PFSK-1 (cell line): ENCODE results near the gene TRIM44.

Source experiments
- FOXP2 ChIP-seq: optimal IDR thresholded peaks from 2 replicates; pipeline ENCODE3; 2011; ENCODE audit warnings: borderline replicate concordance, control low read depth, inconsistent platforms; ENCODE audit not compliant: insufficient read depth; ENCODE audit errors: extremely low read length, extremely low read depth
- POLR2AphosphoS5 ChIP-seq: IDR thresholded peaks from 2 replicates; pipeline ENCODE4 v1.6.1; 2012; ENCODE audit warnings: low read depth, mild to moderate bottlenecking, control low read depth, low read length, moderate library complexity
- SIN3A ChIP-seq: IDR thresholded peaks from 2 replicates; pipeline ENCODE4 v1.6.1; 2012; ENCODE audit warnings: mild to moderate bottlenecking, low read length, moderate library complexity, borderline replicate concordance; ENCODE audit not compliant: insufficient read depth
- TAF1 ChIP-seq: IDR thresholded peaks from 2 replicates; pipeline ENCODE4 v1.6.1; 2012; ENCODE audit warnings: low read length, control low read depth, borderline replicate concordance; ENCODE audit not compliant: insufficient read depth
- TF ChIP-seq, protein P1 (sequence below), 2 experiments: IDR thresholded peaks; 2 replicates each; pipeline versions ENCODE4 v1.6.1 to v1.8.0; 2011 to 2012; ENCODE audit warnings: low read depth in 2 of 2, low read length in 2 of 2, control low read depth in 1 of 2, inconsistent platforms in 1 of 2, mild to moderate bottlenecking in 1 of 2, moderate library complexity in 1 of 2; ENCODE audit not compliant: insufficient read depth in 1 of 2

TRIM44 gene

DNA sequence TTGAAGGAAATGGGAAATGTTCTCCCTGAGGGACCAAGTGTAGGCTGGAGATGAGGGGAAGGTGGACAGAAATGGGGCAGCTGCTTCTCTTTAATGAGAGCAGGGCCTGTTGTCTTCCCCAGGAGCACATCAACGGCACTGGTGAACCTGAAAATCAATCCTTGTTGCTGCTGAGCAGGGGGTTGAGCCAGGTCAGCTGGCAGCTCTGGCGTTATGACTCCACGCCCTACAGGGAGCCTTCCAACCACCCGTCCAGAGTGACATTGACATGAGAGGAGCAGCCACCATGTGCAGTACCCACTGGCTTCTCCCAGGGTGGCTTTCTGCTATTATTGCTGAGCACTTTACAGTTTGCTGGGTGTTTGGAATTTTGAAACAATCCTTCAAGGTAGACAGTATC lies 164.4 kb downstream of the TRIM44 start:
- TF ChIP-seq TAF1: no peak
- TF ChIP-seq, protein P1, sequence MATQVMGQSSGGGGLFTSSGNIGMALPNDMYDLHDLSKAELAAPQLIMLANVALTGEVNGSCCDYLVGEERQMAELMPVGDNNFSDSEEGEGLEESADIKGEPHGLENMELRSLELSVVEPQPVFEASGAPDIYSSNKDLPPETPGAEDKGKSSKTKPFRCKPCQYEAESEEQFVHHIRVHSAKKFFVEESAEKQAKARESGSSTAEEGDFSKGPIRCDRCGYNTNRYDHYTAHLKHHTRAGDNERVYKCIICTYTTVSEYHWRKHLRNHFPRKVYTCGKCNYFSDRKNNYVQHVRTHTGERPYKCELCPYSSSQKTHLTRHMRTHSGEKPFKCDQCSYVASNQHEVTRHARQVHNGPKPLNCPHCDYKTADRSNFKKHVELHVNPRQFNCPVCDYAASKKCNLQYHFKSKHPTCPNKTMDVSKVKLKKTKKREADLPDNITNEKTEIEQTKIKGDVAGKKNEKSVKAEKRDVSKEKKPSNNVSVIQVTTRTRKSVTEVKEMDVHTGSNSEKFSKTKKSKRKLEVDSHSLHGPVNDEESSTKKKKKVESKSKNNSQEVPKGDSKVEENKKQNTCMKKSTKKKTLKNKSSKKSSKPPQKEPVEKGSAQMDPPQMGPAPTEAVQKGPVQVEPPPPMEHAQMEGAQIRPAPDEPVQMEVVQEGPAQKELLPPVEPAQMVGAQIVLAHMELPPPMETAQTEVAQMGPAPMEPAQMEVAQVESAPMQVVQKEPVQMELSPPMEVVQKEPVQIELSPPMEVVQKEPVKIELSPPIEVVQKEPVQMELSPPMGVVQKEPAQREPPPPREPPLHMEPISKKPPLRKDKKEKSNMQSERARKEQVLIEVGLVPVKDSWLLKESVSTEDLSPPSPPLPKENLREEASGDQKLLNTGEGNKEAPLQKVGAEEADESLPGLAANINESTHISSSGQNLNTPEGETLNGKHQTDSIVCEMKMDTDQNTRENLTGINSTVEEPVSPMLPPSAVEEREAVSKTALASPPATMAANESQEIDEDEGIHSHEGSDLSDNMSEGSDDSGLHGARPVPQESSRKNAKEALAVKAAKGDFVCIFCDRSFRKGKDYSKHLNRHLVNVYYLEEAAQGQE (IDR thresholded peaks at IDR 0.05; ENCODE audit: insufficient read depth in 1 of 2, low read depth in 2 of 2, low read length in 2 of 2): no peak
- no peak for TF ChIP-seq SIN3A
- no peak for TF ChIP-seq FOXP2

DNA sequence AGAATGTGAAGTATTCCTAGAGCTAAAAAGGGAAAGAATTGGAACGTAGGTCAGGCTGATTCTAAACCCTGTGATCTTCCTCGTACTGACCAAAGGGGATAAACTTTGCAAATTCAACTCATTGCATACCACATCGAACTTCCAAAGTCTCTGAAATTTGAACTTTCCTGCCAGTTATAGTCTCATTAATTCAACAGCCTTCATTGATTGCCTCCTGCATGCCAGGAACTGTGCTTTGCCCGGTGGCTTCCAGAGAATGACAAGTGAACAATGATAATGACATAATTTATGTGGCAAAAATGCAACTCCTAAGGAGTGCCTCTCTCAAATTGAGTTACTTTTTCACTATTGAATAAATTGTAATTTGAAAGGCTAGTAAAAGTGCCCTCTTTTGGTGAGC lies 173.6 kb downstream of the TRIM44 start:
- TF ChIP-seq SIN3A (no peak), TAF1 (no peak), FOXP2 (no peak), POLR2AphosphoS5 (no peak)
- TF ChIP-seq, protein P1 (IDR thresholded peaks at IDR 0.05; ENCODE audit: insufficient read depth in 1 of 2, low read depth in 2 of 2, low read length in 2 of 2): no peak

DNA sequence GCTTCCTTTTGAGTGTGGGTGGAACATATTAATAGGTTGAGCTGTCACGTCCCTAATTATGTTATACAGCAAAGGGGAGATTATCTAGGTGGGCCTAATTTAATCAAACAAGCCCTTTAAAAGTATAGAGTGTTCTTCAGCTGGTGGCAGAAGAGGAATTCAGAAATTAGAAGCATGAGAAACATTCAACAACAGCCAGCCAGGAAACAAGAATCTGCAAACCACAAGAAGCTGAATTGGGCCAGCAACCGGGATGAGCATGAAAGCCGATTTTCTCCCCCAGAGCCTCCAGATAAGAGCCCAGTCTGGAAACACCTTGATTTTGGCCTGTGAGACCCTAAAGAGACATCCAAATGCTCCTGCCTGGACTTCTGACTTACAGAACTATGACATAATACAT lies 175.5 kb downstream of the TRIM44 start:
- TF ChIP-seq, protein P1 (IDR thresholded peaks at IDR 0.05; ENCODE audit: insufficient read depth in 1 of 2, low read depth in 2 of 2, low read length in 2 of 2): no peak
- no peak for TF ChIP-seq FOXP2
- no peak for TF ChIP-seq SIN3A
- no peak for TF ChIP-seq TAF1
- TF ChIP-seq POLR2AphosphoS5: no peak

DNA sequence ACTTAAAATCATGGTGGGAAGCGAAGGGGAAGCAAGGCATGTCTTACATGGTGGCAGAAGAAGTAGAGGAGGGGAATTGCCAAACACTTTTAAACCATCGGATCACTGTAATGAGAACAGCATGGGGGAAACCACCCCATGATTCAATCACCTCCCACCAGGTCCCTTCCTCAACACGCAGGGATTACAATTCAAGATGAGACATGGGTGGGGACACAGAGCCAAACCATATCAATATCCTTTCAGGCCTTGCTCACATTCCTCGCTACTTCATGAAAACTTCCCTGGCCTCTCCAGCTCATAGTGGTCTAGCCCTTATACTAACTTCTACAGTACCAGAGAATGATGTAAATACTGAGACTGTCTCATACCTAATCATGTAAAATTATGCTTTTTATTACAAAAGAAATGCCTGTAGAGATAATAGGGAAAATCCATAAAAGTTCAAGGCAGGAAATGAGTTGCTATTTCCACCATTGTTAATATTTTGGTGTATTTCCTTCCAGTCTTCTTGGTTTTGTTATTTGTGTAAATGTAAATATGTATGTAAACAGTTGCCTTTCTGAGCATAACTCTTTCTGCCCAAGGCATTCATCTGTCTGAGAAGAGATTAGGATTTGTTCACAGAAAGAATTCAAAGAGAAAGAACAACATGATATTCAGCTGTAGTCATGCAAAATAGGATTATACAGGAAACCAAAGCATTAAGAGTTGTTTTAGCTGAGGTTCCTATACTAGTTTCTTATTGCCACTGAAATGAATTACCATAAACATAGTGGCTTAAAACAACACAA lies 177.0 kb downstream of the TRIM44 start:
- TF ChIP-seq TAF1 (no peak), POLR2AphosphoS5 (no peak), SIN3A (no peak), FOXP2 (no peak)
- TF ChIP-seq, protein P1 (IDR thresholded peaks at IDR 0.05; ENCODE audit: insufficient read depth in 1 of 2, low read depth in 2 of 2, low read length in 2 of 2): no peak

DNA sequence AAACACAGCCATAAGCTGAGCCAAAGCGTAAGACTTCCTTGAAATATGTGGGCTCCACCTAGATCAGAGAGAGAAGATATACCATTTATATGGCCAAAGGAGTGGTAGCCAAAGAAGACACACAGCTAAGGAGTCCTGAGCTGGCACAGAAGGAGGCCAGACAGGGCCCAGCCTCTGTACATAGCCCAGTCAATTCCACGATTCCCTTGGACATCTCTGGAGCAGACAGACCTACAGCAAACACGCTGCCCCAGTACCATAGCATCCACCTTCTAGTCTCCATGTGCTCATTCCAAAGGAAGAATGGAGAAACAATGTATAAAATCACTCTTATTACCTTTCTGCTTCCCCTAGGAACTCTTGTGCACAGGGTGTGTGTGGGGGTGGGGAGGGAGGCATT lies 179.2 kb downstream of the TRIM44 start:
- TF ChIP-seq SIN3A: no peak
- TF ChIP-seq TAF1: no peak
- TF ChIP-seq FOXP2: no peak
- TF ChIP-seq, protein P1 (IDR thresholded peaks at IDR 0.05; ENCODE audit: insufficient read depth in 1 of 2, low read depth in 2 of 2, low read length in 2 of 2): no peak
- no peak for TF ChIP-seq POLR2AphosphoS5
